Stimulated activated CD8-positive, alpha-beta memory T cell treated with anti-CD3 and anti-CD28 coated beads, Interleukin-4, amount 100 ng/mL, for 48 hours (primary cell): Measurements from ENCODE around the gene UCN3.

Source experiments
- DNase-seq: peaks from one replicate; pipeline ENCODE4 v3.0.0-alpha.2; 2020

Gene UCN3, protein sequence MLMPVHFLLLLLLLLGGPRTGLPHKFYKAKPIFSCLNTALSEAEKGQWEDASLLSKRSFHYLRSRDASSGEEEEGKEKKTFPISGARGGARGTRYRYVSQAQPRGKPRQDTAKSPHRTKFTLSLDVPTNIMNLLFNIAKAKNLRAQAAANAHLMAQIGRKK

GRCh38 chr10:5364890-5365338 is at the start of gene UCN3:
UCN3 (plus strand) TSS chr10:5364966; CDS start chr10:5373721, 8,755 bp downstream.
- DNase-seq, result no peak

DNA sequence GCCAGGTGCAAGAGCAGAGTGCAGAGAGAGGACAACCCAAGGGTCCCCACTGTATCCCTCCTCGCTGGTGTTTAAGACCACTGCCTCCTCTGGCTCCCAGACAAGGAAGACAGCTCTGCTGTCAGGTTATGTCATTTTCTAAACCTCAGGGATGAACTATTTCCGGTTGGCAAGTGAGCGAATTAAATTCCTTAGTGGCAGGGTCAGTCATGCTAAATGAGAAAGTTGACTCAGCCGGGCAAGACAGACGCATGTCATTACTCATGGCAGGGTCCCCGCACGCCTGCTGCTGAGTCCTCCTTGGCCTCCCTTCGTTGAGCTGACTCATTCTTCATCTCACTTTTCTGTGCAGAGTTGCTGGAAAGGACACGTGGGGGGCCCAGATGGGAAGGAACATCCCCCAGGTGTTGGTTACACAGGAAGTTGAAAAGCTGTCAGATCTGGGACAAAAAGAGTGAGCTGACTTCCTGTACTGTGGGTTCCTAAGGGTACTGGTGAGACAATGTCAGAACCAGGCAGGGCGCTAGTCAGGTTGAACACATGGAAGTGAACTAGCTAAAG is 47.1 kb upstream of the UCN3 start:
- peak; percentile 85 for DNase-seq

GRCh38 chr10:5318148-5318547 is 46.6 kb upstream of the UCN3 start:
- no peak for DNase-seq

- DNase-seq, result no peak
These were observed 44.9 kb upstream of the UCN3 start for GRCh38 chr10:5319863-5320262.

DNA sequence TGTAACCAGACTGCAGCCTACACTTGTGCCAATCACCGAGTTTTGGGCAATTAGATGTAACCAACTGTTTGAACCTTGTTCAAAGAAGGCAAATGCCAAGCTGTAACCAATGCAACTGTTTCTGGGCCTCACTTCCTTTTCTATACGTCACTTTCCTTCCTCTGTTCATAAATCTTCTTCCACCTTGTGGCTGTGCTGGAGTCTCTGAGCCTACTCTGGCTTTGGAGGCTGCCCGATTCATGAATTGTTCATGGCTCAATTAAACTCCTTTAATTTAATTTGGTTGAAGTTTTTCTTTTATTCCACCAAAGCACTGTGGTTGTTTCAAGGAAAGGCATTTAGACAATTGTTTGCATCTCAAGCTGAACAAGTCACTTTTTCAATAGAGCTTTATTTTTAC is 43.5 kb upstream of the UCN3 start:
- no peak for DNase-seq

DNA sequence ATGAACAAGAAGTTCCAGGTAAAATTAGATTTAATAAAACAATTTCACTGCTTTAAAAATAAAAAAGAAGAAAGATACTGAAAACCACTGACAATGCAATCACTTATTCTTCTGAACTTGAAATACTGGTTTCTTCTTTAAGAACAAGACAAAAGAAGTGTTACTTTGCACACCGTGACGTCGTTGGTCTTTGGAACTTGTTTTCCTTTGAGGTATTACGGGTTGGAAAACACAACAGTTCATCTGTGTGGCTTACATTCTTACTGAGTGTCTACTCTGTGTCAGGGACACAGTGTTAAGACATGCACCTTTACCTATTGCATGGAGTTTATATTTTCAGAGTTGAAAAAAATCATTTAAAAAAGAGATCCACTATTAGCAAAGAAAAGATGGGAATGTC is 41.3 kb upstream of the UCN3 start:
- DNase-seq, result no peak

- DNase-seq, result no peak
These were observed 39.7 kb upstream of the UCN3 start for GRCh38 chr10:5325076-5325475.

- no peak for DNase-seq
These were observed 30.4 kb upstream of the UCN3 start for GRCh38 chr10:5334196-5334880.

DNA sequence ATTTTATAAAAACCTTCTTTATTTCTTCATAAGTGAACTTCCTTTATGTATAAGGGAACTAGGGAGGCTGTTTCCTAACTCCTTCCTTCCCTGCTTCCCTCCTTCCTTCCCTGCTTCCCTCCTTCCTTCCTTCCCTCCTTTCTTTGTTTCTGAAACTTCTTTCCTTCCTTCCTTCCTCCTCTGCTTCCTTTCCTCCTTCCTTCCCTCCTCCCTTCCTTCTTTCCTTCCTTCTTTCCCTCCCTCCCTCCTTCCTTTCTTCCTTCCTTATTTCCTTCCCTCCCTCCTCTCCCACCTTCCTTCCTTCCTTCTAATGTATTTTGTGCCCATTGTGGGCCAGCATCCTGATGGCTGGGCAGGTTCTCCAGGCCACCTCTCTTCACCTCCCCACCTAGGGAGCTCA is 26.8 kb upstream of the UCN3 start:
- DNase-seq, result no peak

- no peak for DNase-seq
These were observed 21.7 kb upstream of the UCN3 start for GRCh38 chr10:5343092-5343491.

DNA sequence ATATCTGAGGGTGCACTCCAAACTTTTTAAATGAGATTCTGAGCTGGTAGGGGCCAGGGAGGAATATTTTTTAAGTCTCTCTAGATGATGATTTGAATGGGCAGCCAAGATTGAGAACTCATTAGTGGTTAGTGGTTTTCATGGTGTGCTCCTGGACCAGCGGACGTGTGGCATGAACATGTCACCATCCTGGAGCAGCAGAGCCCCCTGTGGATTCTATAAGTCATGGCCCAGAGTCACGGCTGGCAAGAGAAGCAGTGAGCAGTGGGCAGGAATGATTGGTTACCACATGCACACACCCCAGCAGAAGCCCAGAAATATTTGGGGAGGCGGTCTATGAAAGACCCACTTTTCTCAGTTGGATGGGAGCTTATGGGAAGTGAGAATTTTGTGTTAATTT is 21.2 kb upstream of the UCN3 start:
- DNase-seq, result no peak

GRCh38 chr10:5343979-5344378 is 20.8 kb upstream of the UCN3 start:
- no peak for DNase-seq

- DNase-seq, result no peak
These were observed 20.0 kb upstream of the UCN3 start for GRCh38 chr10:5344746-5345145.

- DNase-seq, result no peak
These were observed 17.9 kb upstream of the UCN3 start for GRCh38 chr10:5346881-5347280.

DNA sequence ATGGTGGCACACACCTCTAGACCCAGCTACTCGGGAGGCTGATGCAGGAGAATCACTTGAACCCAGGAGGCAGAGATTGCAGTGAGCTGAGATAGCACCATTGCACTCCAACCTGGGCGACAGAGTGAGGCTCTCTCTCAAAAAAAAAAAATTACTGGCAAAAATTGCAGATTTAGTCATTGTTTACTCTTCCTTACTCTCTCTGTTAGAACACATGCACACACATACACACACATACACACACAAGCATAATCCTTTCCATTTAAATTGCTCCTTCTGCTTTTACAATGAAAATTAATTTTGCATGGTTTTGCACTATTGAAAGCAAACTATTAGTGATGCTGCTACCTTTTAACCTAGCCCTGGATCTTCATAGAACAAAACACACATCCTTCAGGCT is 15.4 kb upstream of the UCN3 start:
- DNase-seq, result no peak

DNA sequence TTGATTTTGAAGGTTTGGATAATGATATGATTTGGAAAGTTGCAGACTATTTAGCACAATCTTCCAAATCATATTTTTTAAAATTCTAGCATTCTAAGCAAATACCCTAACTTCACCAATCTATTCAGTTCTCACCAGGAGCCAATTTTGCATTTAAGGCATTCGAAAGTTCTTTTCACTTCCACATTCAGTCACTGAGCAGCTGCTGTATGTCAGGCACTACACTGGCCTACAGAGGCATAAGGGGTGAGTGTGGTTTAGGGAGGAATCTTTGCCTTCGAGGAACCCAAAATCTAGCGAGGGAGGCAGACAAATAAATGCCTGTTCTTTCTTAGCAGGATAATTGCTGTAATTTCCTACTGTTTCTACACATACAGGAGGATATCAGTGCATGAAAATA is 10.7 kb upstream of the UCN3 start:
- no peak for DNase-seq

DNA sequence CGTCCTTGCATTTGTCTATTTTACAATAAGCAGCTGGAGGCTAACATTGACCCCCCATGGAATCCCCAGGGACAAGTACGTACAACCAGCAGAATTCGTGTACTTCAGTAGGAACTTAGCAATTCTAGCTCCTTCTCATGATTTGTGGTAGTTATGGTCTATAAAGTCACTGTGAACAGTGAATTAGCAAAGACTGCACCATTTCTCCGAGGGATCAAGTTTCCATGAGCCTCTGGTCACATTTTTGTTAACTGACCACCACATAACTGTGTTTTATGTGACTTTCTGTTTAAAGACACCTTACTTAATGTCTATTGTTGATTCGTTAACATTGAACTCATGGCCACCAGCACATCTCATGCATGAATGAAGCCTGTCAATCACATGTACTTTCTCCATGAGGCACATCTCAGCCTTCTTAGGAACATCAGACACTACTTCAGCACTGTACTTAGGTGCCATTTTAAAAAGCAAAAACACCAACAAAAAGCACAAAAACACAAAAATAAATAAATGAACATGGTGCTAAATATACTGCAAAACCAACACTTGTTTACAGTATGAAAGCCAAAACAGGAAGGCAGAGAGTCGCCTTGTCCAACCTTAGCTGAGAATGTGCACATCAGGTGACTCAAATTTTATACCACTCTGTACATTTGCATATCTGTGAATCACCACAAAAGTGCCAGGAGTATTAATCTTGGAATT is 9.0 kb upstream of the UCN3 start:
- no peak for DNase-seq

DNA sequence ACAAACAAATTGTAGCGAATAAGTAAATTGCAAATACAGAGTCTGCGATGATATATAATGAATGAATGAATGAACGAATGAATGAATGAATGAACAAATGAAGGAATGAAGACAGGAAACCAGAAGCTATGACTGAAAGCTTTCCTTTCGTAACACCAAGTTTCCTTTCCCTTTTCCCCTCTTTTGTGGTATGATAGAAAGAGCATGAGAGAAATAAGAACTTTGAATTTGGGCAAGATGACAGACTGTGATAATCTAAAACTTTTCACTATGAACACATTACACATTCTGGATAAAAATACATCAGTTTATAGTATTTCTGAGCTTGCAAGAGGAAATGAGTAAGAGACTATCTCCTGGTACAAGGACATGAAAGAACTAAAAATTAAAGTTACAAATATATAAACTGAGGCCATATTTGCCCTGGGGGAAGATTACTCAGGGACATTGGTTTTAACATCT is 8.4 kb upstream of the UCN3 start:
- DNase-seq, result no peak

DNA sequence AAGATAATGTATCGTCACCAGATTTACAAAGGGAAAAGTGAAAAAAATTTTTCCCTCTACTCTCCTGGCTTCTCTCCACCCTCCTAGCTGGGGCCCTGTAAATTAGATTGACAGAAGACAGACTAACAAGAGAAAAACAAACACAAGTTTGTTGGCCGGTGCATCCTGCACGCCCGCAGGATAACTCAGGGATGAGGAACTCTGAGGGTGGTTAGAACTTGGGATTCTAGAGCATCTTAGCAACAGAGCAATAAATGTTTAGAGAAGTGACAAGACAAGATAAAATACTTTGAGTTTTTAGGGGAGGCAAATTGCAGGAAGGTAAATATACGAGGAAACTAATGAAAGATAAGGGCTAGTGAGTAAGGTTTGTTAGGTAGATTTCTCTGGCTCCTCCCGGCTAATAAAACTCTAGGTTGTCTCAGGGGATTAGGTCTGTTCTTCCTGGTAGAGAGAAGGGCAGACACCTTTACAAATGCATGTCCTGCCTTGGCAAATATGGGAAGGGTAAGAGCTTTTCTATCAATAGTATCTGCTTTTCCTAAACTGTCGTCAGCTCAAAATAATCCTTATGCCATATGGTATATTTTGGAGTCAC is 4.3 kb upstream of the UCN3 start:
- no peak for DNase-seq

GRCh38 chr10:5361966-5362365 is 2.8 kb upstream of the UCN3 start:
- DNase-seq, result no peak

DNA sequence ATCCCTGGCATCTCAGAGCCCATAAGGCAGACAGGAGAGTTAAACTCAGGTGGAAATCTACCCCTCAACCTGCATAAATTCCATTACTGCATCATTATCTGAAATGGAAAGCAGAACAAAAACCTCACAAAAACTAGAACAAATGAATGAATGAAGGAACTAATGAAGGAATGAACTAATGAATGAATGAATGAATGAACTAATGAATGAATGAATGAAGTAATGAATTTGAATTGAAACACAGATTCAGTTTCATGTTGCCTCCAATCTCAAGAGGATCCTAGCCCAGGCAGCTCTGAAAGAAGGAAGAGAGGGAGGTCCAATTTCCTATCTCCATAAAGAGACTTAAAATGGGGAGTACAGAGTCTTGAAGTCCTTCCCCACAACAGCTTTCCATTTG is 1.9 kb upstream of the UCN3 start:
- DNase-seq, result no peak

DNA sequence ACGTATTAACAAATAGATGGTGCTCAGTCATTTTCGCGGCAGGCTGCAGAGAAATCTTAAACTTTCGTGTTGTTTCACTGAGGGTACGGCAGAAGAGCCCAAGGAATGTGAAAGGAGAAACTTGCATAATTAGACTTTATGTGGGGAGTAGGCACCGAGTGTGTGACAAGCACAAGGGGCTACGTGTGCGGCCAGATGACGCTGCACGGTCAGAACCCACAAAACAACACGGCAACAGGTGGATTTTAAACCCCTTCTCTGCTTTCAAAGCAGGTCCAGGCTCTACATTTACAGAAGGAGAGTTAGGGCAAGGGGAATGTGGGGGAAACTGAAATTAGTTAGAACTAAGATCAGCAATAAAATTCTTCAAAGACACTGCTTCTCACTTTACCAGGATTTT is 392 bp upstream of the UCN3 start:
- no peak for DNase-seq

GRCh38 chr10:5365928-5366327 is 1.2 kb downstream of the UCN3 start:
- DNase-seq, result no peak
